Measurements from ENCODE around the gene TLE4. TPM values are rescaled to one million over a fixed set of nuclear protein-coding genes. Genes with fewer than 3 reads are reported as not detected.

The TLE4 gene
- total and polyA plus RNA-seq, 2 donors (not counting 1 experiment from before 2014, with no cell fraction given), result 13.5 to 35.0 TPM

DNA sequence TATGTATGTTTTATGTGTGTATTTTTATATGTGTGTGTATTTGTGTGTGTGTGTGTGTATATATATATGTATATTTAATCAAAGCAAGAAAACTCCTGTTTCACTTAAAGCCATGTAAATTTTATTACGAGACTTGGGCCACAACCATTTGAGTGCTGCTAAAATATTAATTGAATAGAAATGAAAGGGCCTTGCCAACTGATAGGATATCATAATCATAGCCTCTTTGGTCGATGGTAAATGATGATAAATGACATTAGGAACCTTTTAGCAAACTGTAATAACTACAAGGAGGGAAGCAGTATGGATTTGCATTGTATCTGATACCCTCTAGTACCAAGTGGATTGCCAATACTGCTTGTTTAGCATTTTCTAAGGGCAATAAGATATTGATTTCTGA, 7.9 kb downstream of the TLE4 start:
- Histone ChIP-seq H3K27ac (ENCODE audit: insufficient read depth, low read length) (no peak overlapping the region), H3K9me3 (ENCODE audit: control insufficient read depth, insufficient read depth, low read depth, low read length) (no peaks in the 10 kb centered on the region), H2AFZ (ENCODE audit: low read length) (no peak overlapping the region), H3K79me2 (ENCODE audit: control insufficient read depth, insufficient read depth, low read length) (peaks cover 10% of the 10 kb centered on the region), H3K27me3 (ENCODE audit: control insufficient read depth, insufficient read depth, low read length) (no peaks in the 10 kb centered on the region), H3K4me2 (ENCODE audit: extremely low read depth, insufficient read depth, low read length) (no peak overlapping the region), H3K36me3 (ENCODE audit: control insufficient read depth, insufficient read depth, low read length) (no peaks in the 10 kb centered on the region), H3K4me1 (ENCODE audit: control insufficient read depth, extremely low read depth, insufficient read depth, low read length) (peaks cover 7% of the 10 kb centered on the region), H4K20me1 (ENCODE audit: control insufficient read depth, extremely low read depth, insufficient read depth, low read length) (no peaks in the 10 kb centered on the region), H3K4me3 (replicated peaks in 1 of 4; ENCODE audit: control extremely low read depth in 1 of 4, insufficient read depth in 1 of 4, low read depth in 3 of 4, low read length in 4 of 4) (no peak overlapping the region), H3K9ac (ENCODE audit: insufficient read depth, low read length) (no peak overlapping the region)
- no peak for TF ChIP-seq CTCF (conservative IDR thresholded peaks at IDR 0.05 in 1 of 2, IDR thresholded peaks at IDR 0.05 in 1 of 2; ENCODE audit: low read depth in 1 of 2, low read length in 2 of 2)
- TF ChIP-seq EZH2 (IDR thresholded peaks at IDR 0.05; ENCODE audit: low read length, missing control alignments), result no peak
- DNase-seq (ENCODE audit: low read depth in 2 of 2), result no peak

DNA sequence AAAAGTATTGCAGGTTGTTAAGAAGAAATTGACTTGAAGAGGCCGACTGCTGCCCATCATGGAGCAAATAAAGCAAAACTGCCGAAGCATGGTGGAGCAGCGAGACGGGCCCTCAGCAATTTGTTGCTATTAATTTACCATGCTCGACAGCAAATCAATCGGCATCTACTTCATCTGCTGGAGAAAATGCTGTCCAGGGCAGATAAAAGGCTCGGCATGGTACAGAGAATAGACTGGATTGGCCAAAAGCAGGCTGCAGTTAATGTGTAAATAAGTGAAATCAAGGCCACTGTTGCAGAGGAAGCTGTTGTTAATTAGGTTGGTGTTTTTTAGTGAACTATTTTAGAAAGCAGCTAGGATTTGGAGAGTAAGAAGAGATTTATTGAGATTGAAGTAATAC, 8.3 kb downstream of the TLE4 start:
- Histone ChIP-seq H3K4me1 (ENCODE audit: control insufficient read depth, extremely low read depth, insufficient read depth, low read length) (peaks cover 7% of the 10 kb centered on the region), H3K27me3 (ENCODE audit: control insufficient read depth, insufficient read depth, low read length) (no peaks in the 10 kb centered on the region), H3K9ac (ENCODE audit: insufficient read depth, low read length) (no peak overlapping the region), H2AFZ (ENCODE audit: low read length) (no peak overlapping the region), H3K79me2 (ENCODE audit: control insufficient read depth, insufficient read depth, low read length) (peaks cover 5% of the 10 kb centered on the region), H3K4me2 (ENCODE audit: extremely low read depth, insufficient read depth, low read length) (no peak overlapping the region), H3K36me3 (ENCODE audit: control insufficient read depth, insufficient read depth, low read length) (no peaks in the 10 kb centered on the region), H3K4me3 (replicated peaks in 1 of 4; ENCODE audit: control extremely low read depth in 1 of 4, insufficient read depth in 1 of 4, low read depth in 3 of 4, low read length in 4 of 4) (no peak overlapping the region), H4K20me1 (ENCODE audit: control insufficient read depth, extremely low read depth, insufficient read depth, low read length) (no peaks in the 10 kb centered on the region), H3K27ac (ENCODE audit: insufficient read depth, low read length) (no peak overlapping the region), H3K9me3 (ENCODE audit: control insufficient read depth, insufficient read depth, low read depth, low read length) (no peaks in the 10 kb centered on the region)
- DNase-seq (ENCODE audit: low read depth in 2 of 2), result no peak
- TF ChIP-seq EZH2 (IDR thresholded peaks at IDR 0.05; ENCODE audit: low read length, missing control alignments) (no peak), CTCF (conservative IDR thresholded peaks at IDR 0.05 in 1 of 2, IDR thresholded peaks at IDR 0.05 in 1 of 2; ENCODE audit: low read depth in 1 of 2, low read length in 2 of 2) (no peak)

GRCh38 chr9:79581388-79581787, 9.6 kb downstream of the TLE4 start:
- Histone ChIP-seq H3K27me3 (ENCODE audit: control insufficient read depth, insufficient read depth, low read length) (no peaks in the 10 kb centered on the region), H4K20me1 (ENCODE audit: control insufficient read depth, extremely low read depth, insufficient read depth, low read length) (no peaks in the 10 kb centered on the region), H3K4me2 (ENCODE audit: extremely low read depth, insufficient read depth, low read length) (peak overlapping the region; percentile 72), H3K9ac (ENCODE audit: insufficient read depth, low read length) (no peak overlapping the region), H3K9me3 (ENCODE audit: control insufficient read depth, insufficient read depth, low read depth, low read length) (no peaks in the 10 kb centered on the region), H3K27ac (ENCODE audit: insufficient read depth, low read length) (peak overlapping the region; percentile 62), H3K36me3 (ENCODE audit: control insufficient read depth, insufficient read depth, low read length) (no peaks in the 10 kb centered on the region), H3K4me1 (ENCODE audit: control insufficient read depth, extremely low read depth, insufficient read depth, low read length) (peaks cover 7% of the 10 kb centered on the region), H3K4me3 (replicated peaks in 1 of 4; ENCODE audit: control extremely low read depth in 1 of 4, insufficient read depth in 1 of 4, low read depth in 3 of 4, low read length in 4 of 4) (no peak overlapping the region), H3K79me2 (ENCODE audit: control insufficient read depth, insufficient read depth, low read length) (peaks cover 5% of the 10 kb centered on the region), H2AFZ (ENCODE audit: low read length) (no peak overlapping the region)
- TF ChIP-seq CTCF (conservative IDR thresholded peaks at IDR 0.05 in 1 of 2, IDR thresholded peaks at IDR 0.05 in 1 of 2; ENCODE audit: low read depth in 1 of 2, low read length in 2 of 2), result no peak
- TF ChIP-seq EZH2 (IDR thresholded peaks at IDR 0.05; ENCODE audit: low read length, missing control alignments), result no peak
- peak; percentile 66 to 72 for DNase-seq (ENCODE audit: low read depth in 2 of 2)
